NK-92 (cell line): ENCODE data around the gene YTHDF1.

Experiments
- DNase-seq: peaks from one replicate; lab custom pipeline; 2025; ENCODE audit not compliant: unreplicated experiment; lab: John Stamatoyannopoulos, UW

Gene YTHDF1

DNA sequence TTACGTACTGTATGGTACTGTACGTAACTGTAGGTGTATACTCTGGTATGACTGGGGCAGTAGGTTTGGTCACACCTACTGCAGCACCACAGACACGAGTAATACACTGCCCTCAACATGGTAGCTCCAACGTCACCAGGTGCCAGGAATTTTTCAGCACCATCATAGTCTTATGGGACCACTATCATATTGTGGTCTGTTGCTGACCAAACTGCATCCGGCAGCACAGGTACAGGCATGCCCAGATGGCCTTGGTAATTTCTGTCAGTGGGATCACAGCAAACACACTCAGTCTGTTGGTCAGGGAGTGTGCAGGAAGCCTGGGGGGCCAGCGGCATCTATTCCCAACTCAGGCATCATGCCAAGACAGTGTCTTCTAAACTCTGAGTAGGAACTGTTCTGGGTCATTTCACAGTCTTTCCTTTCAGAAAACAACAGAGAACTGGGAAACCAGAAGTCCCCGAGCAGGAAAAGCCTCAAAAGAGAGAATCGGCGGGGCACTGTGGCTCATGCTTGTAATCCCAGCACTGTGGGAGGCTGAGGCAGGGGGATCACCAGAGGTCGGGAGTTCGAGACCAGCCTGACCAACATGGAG lies 5.8 kb downstream of the YTHDF1 start:
- no peak for DNase-seq

DNA sequence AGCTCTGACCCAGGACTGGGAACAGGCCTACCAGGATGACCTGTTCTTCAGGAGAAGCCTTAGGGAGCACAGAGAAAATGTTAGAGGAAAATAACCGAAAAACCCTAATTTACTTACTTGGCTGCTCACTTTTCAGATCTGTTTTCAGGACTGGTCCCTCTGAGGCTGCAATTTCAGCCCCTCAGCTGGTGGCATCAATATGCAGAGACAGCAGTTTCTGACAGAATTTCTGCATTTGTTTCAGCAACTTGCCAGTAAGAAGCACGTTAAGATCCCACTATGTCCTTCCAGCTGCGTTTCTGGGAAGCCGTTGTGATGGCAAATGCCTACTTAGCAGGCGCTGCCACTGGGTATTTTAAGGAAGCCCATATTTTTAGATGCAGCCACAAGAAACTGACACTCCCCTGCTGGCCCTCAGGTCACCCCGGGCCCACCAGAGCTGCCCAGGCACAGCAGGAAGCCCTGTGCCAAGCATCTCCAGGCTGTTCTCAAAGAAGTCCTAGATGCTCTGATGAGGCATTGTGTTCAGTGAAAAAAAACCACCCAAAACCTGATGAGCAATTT lies 7.5 kb downstream of the YTHDF1 start:
- no peak for DNase-seq

DNA sequence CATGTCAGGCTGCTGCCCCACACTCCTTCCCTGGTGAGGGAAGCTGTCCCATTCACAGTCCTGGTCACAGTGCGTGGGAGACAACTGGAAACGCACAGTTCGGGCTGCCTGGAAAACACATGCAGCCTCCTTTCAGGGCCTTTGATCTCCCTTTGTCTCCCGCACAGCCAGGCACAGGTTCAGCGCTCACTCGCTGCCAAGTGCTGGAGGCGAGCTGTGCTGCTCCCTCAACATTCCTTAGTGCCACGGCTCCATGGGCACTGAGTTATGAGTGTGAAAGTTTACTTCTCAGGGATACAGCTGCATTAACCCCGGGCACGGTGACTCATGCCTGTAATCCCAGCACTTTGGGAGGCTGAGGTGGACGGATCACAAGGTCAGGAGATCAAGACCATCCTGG lies 9.1 kb downstream of the YTHDF1 start:
- no peak for DNase-seq

DNA sequence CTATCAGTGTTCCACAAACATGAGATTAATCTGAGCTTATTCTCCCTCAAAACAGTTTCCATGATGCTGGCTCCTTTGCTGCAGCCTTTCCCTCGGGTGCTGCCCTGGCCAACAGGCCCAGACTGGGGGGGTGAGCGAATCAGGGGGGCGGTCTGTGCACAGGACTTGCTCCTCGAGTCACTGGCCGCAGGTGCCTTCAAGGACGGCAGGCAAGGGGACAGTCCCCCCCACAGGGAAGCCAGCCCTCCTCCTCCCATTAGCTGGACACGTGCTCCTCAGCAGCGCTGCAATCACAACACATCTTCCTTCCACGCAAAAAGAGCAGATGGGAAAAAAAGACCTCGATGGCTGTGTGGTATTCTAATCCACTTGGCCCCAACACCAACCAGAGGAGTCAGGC lies 10.0 kb downstream of the YTHDF1 start:
- no peak for DNase-seq

DNA sequence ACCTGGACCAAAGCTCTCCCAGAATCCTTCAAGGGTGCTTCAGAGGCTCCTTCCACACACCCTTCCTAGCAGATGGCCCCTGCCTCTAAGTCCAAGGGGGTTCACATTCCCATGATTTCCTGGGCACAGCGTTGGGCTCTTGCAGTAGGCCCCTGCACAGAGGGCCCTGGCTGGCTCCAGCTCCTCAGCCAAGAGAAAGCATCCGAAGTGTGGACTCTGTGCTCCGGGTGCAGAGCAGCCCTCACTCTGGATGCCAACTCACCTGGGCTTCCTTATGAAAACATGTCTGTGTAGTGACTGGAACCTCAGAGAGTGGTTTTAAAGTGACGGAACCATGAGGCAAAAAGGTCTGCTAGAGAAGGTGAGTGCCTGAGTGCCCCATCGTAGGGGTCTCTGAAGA lies 11.6 kb downstream of the YTHDF1 start:
- no peak for DNase-seq

DNA sequence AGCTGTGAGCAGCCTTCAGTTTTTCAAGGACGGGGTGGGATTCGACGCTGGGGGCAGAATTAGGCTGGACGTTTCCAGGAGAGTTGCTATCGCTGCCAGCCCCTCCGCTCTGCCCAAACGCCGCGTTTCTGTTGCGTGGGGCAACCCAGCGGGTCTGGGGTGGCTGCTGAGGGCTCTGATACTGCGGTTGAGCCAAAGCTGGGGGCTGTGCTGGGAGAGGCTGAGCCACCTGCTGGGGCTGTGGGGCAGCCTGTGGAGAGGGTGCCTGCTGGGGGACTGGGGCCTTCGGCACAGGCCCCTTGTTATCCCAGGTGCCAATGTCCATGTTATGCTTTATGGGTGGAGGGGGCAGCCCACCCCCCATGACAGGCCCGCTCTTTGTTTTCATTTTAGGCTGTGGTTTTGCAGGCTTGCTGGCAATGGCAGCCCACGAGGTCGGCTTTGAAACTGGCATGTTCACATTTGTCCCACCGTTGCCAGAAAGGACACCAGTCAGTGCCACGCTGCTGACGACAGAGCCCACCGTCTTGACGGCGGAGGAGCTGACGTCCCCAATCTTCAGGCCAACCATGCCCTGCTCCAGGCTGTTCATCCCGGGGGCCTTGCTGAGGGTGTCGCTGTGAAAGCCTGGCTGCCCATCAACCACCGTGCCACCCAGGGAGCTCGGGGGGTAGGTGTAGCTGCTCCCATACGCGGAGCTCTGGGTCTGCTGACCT lies 13.0 kb downstream of the YTHDF1 start:
- no peak for DNase-seq

DNA sequence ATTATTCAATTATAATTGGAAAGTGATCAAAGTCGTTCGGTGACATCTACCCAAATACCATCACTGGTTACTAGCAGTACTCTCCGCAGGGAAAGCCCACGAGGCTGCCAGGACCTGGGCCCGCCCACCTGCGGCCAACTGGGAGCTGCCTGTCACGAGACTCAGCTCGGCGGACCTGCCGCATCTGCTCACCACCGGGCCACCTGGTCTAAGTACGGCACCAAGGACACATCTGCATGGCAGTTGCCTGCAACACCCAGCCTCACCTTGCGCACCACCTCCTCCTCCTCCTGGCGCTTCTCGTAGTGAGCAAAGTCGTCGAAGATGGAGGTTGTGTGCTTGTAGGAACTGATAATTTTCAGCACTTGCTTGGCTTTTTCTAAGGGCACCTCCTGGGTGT lies 13.9 kb downstream of the YTHDF1 start:
- no peak for DNase-seq

DNA sequence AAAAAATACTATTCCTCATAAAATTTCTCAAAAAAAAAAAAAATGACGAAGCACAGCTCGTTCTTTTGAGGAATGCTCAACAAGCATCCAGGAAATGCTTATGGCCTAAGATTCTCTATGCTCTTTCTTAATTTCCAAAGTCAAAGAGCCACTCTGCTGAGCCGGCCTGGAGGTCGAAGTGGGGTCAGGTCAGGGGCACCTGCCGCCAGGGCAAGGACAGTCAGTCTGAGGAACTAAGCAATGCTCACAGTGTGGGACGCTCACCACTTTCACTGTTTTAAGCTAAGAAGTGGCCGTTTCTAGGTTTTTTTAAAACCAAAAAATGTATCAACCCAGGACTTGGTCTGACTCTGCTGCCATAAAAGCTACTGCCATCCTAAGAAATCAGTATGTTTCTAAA lies 17.3 kb downstream of the YTHDF1 start:
- DNase-seq, result no peak

GRCh38 chr20:63196768-63197470 lies 19.0 kb downstream of the YTHDF1 start:
- no peak for DNase-seq

DNA sequence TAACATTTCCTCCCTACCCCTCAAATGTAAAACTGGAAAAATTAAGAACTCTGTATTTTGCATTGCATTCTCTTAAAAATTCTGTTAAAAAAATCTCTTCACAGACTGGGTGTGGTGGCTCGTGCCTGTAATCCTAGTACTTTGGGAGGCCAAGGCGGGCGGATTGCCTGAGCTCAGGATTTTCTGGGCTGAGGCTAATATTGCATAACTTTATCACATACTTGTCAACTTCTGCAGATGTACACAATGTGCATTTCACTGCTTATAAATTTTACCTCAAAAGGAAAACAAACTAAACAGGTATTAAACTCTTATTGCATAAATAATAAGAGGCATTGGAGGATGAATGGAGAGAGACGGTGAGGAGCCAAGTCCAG lies 21.1 kb downstream of the YTHDF1 start:
- DNase-seq, result no peak

DNA sequence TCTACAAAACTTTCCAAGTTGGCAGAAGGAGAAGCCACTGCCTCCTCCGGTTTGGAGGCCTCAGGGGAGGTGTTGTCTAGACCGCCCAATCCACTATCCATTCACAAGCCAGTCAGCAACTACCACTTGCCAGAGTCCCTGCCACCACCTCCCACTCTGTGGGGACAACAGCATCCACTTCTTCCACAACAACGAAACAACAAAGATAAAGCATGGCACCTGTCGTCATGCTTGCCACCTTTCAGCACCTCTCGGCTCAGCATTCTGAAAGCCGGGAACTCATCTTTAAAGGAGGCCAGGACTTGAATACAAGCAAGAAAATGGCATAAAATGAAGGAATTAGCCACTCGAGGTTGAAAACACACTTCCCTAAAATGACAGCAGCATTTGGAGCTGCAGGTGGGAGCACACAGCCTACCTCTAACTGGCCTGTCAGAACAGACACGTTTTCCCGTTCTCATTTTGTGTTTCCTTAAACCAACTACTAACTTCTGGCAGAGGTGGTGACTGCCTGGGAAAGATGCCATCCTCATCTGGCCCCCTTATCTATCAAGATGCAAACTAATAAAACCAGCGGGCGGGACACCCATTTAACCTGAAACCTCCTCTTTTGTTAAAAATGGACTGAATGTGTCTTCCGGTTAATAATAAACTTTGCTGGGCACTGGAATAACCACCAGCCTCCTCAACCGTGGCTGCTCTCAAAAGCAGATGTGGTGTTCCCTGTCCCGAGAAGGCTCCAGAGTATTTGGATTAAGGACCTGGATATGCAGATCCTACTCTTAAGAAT lies 21.7 kb downstream of the YTHDF1 start:
- no peak for DNase-seq

- DNase-seq, result no peak
These were observed 23.2 kb downstream of the YTHDF1 start for GRCh38 chr20:63192721-63193120.

DNA sequence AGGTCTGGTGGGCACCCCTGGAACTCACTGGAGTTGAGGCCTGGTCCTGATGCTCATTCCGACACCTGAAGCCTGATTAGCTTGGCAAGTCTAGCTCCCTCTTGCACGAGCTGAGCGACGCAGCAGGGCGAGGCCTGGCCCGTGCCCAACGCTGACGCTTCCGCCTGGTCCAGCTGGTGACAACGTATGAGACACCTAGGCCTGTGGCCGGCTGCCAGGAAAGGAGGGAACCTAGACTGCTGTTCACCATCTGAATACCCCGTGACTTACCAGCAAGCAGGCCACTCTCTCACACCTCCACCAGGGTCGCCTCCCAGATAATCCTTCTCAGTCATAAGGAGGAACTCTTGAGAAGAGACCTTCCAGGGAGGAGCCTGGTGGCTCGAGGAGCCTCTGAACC lies 24.5 kb downstream of the YTHDF1 start:
- DNase-seq, result no peak

DNA sequence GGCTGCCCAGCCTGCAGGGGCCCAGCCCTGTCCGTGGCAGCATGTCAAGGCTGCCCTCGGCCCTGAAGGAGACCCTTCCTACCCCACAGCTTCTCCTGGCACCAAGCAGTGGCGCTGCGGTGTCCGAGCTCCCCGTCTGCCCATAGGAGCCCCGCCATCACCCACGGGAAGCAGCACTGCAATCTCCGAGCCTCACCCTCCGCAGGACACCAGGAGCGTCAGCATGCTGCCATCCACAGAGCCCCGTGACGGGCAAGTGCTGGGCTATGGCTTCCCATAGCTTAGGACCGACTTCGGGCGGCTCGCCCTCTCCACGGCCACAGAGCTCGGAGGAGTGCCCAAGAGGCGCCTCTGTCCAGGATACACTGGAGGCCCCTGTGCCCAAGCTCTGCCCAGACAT lies 25.1 kb downstream of the YTHDF1 start:
- no peak for DNase-seq

DNA sequence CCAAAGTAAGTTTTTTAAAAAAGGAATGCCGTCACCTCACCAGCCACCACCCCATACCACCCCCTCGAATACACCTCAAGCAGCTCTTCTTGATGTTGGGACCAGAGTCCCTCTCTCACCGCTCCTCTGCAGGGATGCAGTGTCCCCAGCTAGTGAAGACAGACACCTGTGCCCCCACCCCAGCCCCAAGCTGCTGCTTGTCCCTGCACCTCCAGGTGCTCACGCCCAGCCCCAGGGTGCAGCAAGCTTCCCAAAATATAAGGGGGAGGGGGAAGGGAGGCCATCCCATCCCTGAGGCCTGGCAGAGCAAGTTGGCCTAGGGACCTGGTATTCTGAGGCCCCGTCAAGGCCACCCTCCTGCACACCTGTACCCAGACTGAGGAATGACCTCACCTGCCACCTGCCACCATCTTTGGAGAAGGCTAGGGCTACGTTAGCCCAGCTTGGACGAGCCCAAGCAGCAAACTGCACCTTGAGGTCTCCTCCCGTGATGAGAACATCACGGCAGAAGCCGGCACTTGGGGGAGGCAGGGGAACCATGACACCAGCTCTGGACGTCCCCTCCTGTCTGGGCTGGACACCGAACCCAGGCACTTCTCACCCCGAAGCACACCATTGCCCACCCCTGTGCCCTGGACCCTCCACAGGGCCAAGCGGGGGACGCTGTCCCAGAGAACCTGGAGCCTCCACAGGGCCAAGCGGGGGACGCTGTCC lies 25.9 kb downstream of the YTHDF1 start:
- no peak for DNase-seq

DNA sequence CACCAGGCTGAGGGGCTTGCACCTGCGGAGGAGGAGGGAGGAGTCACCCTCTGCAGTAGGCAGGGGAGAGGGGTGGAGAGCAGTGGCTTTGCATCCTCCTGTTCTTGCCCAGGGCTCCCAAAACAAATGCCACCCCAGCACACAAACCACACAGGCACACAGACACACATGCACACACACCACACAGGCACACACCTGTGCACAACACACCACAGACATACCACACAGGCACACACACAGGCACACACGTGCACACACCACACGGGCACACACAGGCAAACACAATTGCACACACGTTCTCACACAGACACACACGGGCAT lies 26.6 kb downstream of the YTHDF1 start:
- no peak for DNase-seq

DNA sequence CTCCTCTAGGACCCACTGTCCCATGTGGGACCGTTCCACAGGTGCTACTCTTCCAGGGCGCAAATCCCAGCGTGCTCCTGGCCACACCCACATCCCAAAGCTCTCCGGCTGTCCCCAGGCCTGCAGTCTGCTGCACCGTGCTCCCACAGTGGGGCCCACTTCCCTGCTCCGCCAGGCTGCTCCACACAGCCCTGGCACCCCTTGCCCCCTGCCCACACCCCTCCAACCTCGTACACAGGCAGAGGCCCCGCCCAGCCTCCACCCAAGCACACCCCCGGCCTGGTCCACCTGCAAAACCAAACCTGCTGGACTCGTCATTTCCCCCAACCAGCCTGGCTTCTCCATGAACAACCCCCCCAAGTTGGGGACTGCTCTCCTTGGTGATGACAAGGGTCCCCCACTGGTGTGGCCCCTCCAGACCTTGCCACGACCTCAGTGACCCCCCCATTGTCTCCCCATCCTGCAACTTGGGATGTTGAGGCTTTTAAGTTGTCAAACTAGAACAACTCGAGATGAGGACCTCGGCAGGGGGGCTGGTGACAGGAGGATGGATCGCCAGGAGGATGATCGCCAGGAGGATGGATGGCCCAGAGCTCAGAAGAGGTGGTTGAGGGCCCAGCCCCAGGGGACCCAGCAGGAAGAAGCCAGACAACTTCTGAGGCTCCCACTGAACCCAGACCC lies 27.1 kb downstream of the YTHDF1 start:
- no peak for DNase-seq

- DNase-seq, result no peak
These were observed 27.8 kb downstream of the YTHDF1 start for GRCh38 chr20:63188159-63188442.

GRCh38 chr20:63187338-63188158 lies 28.4 kb downstream of the YTHDF1 start:
- DNase-seq, result no peak
